ENCODE measurements around the gene TCAIM.

Gene TCAIM

DNA sequence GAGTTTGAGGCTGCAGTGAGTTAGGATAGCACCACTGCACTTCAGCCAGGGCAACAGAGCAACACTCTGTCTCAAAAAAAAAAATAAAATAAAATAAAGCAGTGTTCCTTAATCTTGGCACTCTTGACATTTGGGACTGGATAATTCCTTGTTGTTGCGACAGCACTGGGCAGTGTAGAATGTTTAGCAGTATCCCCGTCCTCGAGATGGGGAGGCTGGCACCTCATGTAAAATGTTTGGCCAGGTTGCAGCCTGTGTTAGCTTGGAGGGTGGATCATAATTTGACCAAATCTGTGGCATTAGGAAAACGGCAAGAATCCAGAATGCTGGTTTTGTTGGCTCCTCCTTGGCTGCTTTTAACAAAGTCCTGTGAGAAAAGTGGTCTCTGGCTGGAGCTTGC lies 91.9 kb downstream of the TCAIM start:
- Histone ChIP-seq H3K27ac (no peak overlapping the region), H3K4me3 (no peak overlapping the region)
- TF ChIP-seq, protein P1, sequence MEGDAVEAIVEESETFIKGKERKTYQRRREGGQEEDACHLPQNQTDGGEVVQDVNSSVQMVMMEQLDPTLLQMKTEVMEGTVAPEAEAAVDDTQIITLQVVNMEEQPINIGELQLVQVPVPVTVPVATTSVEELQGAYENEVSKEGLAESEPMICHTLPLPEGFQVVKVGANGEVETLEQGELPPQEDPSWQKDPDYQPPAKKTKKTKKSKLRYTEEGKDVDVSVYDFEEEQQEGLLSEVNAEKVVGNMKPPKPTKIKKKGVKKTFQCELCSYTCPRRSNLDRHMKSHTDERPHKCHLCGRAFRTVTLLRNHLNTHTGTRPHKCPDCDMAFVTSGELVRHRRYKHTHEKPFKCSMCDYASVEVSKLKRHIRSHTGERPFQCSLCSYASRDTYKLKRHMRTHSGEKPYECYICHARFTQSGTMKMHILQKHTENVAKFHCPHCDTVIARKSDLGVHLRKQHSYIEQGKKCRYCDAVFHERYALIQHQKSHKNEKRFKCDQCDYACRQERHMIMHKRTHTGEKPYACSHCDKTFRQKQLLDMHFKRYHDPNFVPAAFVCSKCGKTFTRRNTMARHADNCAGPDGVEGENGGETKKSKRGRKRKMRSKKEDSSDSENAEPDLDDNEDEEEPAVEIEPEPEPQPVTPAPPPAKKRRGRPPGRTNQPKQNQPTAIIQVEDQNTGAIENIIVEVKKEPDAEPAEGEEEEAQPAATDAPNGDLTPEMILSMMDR (IDR thresholded peaks at IDR 0.05): no peak
- DNase-seq (ENCODE audit: low spot score): no peak

DNA sequence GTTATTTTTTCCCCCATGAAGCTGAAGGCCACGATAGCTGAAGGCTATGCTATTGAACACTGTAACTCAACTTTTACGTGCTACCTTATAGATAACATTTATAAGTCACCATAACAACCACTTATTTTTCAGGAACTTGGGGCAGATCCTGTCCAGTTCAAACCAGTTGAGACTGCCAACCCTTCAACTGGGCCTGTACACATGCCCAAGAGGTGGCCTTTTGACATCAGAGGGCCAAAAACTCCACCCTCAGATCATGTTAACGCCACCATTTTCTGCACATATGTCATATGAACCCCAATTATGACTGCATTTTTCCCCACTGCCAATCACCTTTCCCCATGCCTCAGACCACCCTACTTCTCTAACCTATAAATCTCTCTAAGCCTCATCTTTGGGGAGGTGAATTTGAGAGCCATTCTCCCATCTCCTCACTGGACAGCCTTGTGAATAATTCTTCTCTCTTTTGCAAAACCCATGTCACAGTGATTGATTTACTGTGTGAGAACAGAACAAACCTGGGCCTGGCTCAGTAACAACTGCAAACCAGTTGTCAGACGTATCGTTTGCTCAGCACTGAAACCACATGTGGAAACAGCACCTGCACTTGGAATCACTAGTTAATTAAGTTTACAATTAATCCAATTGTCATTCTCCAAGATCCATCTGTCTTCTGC lies 96.4 kb downstream of the TCAIM start:
- DNase-seq (ENCODE audit: low spot score): no peak
- Histone ChIP-seq H3K27ac (no peak overlapping the region), H3K4me3 (no peak overlapping the region)
- TF ChIP-seq, protein P1 (IDR thresholded peaks at IDR 0.05): no peak

DNA sequence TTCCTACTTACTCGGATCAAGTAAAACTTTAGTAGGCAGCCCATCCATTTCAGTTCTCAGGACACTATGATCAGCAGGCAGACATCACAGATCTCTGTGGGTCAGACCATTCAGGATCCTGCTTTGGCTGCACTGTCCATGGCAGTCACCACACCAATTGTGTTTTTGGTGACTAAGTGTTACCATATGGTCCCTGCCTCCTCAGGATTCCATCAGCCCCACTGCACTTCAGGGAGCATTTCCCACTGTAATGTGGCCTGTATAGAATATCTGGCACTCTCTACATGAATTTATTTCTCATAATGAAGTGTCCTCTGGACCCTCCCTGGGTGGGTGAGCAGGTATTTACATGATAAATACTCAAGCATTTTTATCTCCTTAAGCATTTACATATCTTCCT lies 97.6 kb downstream of the TCAIM start:
- Histone ChIP-seq H3K27ac (no peak overlapping the region), H3K4me3 (no peak overlapping the region)
- DNase-seq (ENCODE audit: low spot score): no peak
- TF ChIP-seq, protein P1 (IDR thresholded peaks at IDR 0.05): no peak

DNA sequence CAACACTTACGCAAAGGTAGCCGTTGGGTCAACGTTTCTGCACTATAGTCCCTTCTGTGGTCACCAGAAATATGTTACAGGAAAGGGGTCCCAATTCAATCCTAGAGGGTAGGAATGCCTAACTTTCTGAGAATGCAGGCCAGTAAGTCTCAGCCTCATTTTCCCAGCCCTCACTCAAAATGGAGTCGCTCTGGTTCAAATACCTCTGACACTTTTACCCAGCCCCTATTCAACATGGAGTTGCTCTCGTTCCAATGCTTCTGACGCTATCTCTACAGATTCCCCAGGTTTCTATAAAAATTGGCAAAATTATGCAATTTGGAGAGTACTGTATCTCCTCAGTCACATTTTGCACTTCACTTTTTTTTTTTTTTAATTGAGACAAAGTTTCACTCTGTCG lies 99.2 kb downstream of the TCAIM start:
- TF ChIP-seq, protein P1 (IDR thresholded peaks at IDR 0.05): no peak
- no peak overlapping the region for H3K27ac ChIP-seq
- no peak for DNase-seq (ENCODE audit: low spot score)
- no peak overlapping the region for H3K4me3 ChIP-seq

DNA sequence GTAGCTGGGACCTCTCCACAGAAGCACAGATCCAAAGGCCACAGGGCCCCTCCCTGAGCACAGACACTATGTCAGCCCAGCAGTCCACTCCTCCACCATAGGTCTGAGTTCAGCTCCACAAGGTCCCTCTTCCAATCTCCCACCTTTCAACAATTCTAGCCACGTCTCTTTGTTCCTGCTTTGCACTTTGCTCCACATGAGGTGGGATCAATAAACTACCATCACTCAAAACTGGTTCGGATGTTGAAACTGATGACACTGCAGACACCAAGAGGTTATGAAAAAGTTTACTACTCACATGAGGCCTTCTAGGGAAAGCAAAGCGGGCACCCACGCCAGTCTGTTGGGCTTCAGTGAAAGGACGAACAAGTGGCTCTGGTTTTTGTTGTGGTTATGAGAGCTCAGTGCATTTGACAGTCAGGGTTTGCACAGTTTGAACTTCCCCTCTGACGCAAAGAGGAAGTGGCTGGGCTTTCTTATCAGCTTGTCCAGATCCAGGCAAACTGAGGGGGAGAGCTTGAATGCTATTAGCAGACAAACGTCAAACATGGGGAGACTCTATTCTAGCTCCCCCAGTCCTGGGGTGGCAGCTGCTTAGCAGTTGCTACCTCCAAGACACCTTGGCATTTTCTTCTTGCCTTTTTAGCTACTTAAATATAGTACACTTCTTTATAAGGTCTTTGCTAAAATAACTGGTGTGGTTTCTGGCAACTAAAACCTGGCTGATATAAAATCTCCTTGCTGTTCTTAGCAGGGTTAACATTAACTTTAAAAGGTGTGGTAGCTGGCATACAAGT lies 101.1 kb downstream of the TCAIM start:
- peak overlapping the region; percentile 90 to 95 for H3K27ac ChIP-seq
- peak overlapping the region; percentile 58 for H3K4me3 ChIP-seq
- TF ChIP-seq, protein P1 (IDR thresholded peaks at IDR 0.05): no peak
- DNase-seq (ENCODE audit: low spot score): peak; percentile 88

DNA sequence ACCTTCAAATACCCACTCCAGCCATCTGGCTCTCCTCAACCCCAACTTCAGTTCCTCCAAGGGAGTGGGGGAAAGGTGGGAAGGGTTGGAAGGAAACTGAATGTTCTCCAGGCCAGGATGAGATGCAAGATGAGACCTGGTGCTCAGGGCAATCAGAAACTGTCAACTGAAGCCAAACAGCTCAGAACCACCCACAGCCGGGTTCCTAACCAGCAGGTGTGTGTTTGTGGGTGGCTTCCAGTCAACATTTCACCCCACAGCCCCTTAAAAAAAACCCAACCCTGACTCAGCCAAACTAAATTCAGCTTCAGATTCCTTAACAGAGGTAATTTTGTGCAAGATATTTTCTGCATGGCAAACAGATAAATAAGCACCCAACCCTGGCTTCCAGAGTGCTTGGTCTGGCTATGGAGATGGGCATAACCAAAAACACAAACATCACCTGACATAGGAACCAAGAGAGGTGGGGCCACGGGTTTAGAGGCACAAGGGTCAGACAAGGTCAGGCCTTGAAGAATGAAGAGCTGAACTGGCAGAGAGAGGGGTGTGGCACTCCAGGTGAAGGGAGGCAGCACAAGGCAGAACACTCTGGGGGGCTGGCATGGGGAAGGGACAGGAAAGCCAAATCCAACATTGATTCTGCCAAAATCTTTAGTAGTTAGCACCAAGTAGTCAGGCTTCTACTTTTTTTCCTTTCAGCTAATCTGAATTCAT lies 104.2 kb downstream of the TCAIM start:
- no peak overlapping the region for H3K4me3 ChIP-seq
- no peak overlapping the region for H3K27ac ChIP-seq
- peak; percentile 56 for DNase-seq (ENCODE audit: low spot score)
- TF ChIP-seq, protein P1 (IDR thresholded peaks at IDR 0.05): no peak

Measured in coronary artery (tissue), 2 donors.